AG08396 (cell line): ENCODE data around the gene PRDM10.

ENCODE experiments used
- DNase-seq: peaks from one replicate; pipeline ENCODE4 v3.0.0; 2012; ENCODE audit warnings: low spot score, mixed read lengths

PRDM10 gene

DNA sequence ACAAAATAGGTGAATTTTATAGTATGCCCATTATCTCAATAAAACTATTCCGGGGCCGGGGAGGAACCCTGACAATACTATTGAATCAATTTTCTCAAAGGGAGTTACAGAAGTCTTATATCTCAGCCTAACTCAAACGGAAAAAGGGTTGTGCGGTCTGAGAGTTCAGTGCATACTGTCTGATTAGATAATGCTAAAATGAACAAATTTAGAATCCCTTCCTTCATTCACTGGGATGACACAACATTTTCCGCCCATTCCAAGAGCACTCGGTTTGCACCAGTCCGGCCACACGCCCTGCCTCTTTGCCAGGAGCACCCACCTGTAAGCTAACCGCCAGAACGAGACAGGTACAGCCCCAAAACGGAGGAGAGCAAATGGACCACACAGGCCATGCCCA, 57.3 kb downstream of the PRDM10 start:
- DNase-seq = no peak

DNA sequence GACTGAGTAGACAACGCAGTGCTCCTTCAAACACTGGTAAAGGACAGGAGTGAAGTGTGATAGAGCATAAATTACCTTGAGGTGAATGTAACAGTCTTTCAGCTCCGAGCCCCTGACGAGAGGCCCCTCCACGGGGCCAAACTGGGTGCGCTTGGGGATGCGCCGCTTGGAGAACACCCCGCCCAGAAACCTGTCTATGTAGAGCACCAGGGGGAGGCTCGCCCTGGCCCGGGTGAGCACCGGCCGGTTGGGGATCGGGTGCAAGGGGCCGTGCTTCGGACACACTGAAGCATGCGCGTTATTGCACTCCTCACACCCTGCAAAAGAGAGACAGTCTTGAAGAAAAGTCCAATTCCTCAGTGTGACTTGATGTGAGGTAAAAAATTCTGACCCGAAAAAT, 57.9 kb downstream of the PRDM10 start:
- no peak for DNase-seq

DNA sequence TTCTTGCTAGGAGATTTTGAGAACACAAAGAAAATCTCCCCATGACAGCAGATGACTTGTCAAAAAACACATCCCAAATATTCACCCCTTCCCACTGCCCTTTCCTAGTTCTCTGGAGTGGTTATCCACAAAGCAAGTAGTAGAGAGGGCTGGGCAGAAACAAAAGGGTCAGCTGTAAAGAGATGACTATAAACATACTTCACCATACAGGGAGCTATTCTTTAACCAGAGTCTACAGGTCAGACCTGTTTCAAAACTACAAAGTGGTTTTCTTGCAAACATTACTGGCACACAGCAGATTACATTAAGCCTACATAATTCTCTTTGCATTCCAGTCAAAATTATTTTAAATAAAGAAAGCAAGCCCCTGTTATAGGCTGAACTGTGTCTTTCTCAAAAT, 59.6 kb downstream of the PRDM10 start:
- DNase-seq = no peak

DNA sequence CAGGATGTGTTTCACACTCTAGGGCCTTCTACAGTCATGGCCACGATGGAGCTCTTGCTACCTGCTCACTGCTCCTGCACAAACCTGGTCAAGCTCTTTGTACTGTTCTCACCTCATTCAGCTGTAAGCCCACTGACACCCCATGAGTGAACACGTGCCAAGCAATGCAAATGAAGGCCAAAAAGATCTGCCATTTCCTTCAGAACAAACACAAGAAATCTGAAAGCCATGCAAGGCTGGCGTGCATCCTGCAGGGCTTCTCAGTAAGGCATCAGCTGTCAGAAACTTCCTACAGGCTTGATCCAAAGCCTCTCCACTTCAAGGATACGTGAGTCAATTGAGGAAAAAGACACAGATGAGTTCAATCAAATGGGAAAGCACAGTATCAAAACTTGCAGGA, 63.1 kb downstream of the PRDM10 start:
- no peak for DNase-seq

DNA sequence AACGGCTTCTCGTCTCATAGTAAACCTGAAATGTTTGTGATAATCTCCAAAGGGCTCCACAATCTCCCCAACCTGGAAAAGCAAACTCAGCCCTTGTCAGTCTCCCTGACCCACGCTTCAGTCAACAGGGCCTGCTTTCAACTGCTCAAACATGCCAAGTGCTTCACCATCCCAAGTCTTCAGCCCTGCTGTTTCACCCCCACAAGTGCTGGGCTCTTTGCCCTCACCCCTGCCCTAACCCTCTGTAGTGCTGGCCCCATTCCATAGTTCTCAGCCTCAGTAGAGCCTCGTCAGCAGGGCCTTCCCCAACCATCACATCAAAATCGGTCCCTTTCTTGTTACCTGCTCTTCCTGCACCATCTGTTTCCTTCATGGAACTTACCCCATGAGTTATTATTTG, 63.9 kb downstream of the PRDM10 start:
- DNase-seq = no peak

DNA sequence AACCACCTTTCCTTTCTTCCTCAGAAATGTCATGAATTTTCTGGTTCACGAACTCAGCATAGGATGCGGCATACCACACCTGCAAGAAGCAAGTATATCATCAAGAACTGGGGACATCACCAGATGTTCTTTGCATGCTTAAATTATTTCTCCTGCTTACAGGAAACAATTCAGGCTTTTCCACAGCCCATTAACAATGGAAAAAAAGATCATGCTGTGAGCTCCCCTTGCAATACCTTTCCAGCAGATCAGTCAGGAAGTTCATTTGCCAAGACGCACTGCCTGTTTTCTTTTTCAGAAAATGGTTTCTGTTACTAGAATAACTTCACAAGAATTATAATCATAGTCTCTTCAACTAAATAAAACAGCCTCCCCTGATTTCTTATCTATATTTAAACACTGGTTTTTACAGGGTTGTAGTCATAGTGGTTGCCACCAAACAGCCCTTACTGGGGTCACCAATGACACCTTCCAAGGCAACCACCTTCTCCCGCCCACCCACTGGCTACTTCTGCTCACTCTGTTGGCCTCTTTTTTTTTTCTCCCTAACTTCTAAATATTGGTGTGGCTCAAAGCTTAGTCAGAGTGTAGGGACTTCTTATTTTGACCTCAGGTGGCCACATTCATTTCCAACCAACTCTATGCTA, 64.9 kb downstream of the PRDM10 start:
- no peak for DNase-seq

DNA sequence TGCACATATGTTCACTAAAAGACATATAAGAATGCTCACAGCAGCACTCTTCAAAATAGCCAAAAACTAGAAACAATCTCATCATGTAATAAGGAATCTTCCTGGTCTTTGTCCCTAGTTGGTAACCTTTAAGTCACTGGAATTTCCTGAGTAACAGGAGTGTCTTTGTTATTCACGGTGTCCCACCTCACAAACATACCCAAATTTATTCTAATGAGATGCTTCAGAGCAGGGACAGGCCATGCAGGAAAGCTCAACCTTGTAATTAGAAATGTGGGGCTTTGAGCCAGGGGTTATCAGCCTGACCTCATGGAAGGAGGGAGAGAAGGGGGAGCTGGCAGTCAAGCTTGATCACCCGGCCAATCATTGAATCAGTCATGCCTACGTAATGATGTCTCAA, 66.9 kb downstream of the PRDM10 start:
- DNase-seq = no peak

DNA sequence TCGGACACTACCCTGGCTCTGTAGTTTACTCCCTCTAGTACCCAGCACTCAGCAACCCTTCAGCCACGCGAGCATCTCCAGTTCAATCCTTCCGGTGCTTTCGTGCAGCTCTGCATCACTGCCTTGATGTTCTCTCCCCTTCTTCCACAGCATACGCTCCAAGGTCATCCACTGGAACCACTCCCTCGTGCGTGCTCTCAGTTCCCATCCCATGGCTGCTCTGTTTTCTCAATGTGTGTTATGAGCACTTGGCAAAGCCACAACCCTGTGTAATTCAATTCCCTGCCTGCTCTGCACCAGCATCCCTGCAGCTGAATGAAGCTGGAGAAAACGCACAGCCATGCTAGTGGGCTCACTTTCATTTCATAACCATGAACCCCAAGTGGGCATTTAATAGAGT, 68.7 kb downstream of the PRDM10 start:
- no peak for DNase-seq

DNA sequence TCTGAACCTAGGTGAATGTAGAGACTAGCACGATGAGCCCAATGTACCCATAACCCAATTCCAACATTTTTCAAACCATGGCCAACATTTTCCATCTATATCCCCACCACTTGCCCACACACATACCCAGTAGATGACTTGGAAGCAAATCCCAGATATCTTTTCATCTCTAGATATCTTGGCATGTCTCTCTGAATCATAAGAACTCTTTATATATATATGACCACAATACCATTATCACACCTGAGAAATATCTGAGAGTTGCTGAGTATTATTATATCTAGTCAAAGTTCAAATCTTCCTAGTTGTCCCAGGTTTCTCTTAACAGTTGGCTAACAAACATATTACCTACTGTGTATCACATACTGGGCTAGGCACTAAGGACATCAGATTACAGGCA, 69.4 kb downstream of the PRDM10 start:
- no peak for DNase-seq

DNA sequence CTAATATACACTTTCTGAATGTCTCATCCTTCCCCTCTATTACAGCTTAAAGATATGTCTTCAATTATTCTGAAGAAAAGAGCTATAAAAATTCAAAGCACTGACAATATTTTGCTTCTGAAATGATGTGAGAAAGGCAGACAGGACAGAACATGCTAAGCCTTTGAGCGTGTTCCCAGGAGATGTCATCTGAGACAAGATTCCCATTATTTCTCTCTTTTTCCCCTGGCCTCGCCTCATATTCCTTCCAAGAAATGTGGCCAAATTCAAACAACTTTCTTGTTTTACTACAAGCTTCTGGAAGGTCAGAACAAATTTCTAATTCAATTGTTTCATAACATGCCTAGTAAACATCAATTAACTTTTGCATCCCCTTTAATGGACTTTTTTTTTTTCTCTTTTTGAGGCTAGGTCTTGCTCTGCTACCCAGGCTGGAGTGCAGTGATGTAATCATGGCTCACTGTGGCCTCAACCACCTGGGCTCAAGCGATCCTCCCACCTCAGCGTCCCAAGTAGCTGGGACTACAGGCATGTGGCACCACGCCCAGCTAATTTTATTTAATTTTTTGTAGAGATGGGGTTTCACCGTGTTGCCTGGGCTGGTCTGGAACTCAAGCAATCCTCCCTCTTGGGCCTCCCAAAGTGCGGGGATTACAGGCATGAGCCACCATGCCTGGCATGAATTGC, 70.1 kb downstream of the PRDM10 start:
- DNase-seq = no peak

DNA sequence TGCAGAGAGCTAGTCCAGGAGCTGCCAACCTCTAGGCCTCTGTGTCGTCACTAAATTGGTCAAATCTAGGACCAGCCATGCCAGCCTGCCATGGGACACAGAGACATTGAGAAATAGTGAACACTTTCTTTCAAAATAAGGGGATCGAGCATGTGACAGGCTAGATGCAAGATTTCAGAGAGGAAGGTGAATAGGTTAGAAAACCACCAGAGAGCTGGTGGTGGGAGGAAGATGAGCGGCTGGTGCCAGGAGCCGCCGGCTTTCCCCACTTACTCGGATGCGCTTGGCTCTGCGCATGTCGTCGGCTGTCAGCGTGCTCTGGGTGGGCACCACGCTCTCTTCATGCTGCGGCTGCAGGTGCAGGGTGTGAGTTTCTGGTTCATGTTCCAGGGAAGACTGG, 71.9 kb downstream of the PRDM10 start:
- no peak for DNase-seq

DNA sequence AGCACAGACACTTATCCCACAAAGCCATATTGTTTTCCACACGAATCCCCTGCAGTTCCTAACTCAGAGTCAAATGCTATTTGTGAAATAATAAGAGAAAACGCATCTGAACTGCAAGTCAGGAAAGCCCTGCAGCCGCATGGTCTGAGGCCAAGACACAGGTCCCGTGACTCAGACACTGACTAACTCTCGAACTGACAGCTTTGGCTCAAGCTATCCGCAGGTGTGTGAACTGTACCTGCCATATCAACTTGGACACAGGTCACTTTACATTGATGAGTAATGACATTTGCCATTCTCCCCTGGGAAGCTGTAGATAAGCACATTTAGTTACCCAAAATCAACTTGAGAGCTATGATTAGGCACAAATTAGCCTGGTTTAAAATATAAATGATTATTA, 72.3 kb downstream of the PRDM10 start:
- no peak for DNase-seq

DNA sequence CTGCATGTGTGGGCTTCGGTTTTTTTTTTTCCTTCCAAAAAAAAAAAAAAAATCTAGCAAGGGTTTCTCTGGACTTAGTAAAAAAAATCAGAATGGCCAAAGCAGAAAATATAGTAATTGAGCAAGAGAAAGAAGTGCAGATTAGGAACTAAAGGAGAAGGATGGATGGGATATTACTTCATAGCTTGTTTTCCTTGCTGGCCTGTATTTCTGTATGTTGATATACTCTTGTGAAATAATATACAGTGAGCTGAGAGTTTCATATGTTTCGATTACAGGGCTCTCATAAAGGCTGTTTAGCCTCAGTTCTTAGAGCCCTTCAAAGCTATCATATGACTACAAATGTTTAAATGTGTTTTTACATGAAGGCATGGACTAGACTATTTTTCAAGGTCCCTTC, 72.9 kb downstream of the PRDM10 start:
- DNase-seq = no peak

DNA sequence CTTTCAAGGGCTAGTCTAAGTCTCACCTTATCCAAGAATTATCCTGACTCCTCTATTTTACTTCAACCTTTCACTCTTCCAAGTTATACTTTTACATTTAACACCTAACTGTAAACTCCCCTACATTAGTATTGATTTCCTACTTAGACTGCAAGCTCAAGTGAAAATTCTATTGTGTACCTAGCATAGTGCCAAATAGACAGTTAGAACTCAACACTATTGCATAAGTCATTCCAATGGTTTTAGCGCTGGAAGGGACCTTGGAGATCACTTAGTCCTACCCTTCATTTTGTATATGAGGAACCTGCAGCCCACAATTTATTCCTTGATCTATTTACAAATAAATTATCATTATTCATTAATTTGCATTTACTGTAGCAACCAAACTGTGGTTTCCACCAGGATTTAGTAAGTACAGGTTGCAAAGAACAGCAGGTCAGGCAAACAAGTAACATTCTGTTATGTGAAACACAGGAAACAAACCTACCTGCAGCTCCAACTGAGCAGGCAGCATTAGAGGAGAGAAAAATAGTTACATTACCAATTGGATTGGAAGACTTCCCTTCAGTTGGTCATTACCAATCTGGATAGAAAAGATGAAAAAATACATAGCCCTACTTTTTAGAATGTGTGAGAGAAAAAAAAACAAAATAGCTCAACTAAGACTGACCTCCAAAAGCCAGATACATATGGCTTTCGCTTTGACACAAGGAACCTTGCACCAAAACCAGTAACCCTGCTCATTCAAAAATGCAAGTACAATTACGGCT, 73.5 kb downstream of the PRDM10 start:
- DNase-seq = no peak

DNA sequence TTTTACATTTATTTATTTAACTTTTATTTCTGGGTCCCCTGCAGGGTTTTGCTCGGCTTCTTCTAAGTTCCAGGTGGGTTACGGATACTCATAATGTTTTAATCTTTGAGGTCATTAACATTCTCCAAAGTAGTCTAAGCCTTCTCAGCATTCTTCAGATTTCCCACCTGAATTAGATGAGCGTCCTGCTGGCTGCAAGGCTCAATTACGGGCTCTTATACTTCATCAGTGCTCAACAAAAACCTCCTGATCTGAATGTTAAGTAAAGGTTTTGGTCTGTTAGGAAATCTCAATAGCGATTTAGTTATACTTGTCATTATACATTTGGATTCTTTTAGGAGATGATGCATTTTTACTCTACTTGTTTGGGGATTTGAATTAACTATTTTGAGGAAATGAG, 80.0 kb downstream of the PRDM10 start:
- DNase-seq = no peak

DNA sequence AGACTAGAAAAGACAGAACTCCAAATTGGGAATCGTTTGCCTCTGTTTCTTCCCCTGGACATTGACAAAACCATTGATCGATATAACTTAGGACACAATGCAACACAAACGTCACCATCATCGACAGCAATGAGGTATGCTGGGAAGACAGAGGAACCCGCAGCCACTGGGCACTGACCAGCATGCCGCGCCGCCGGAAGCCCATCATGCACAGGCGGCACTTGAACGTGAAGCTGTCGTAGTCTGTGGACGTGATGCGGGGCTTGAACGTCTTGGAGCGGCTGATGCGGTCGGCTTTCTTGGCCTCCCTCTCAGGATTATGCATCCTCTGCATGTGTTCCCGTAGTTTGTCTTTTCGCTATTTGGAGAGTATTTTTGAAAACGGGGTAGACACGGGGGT, 84.3 kb downstream of the PRDM10 start:
- DNase-seq = no peak

DNA sequence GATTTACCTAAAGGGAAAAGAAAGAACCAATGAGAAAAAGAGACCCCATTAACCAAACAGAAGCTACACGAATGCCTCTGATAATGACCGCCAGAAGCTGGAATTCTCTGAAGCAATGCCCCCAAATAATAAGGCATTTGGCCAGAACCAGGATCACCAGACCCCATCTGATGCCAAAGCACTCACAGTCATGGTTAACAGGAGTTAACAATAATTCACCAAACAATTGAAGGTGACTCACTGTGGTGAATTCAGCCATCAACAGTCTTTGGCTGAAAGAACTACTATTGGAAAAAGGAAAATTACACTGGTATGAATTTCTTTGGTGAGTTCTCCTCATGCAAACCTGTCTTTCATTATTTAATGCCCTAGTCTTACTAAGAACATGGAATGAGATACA, 85.4 kb downstream of the PRDM10 start:
- peak; percentile 31 for DNase-seq

DNA sequence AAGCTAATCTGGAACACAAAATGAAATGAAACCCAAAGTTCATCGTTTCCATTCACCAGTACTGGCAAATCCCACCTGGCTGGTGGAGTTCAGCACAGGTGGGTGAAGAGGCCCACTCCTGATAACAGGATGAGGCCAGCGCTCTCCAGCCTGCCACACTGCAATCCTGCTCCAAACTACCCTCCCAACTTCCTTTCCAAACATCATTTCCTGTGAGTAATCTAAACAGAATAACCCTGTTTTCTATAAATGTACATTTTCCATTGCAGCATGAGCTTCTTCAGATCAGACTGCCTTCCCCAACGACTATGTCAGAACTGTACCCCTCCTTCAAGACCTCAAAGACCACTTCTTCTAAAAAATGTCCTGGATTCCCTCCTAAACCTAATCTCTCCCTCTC, 91.3 kb downstream of the PRDM10 start:
- peak; percentile 36 for DNase-seq

DNA sequence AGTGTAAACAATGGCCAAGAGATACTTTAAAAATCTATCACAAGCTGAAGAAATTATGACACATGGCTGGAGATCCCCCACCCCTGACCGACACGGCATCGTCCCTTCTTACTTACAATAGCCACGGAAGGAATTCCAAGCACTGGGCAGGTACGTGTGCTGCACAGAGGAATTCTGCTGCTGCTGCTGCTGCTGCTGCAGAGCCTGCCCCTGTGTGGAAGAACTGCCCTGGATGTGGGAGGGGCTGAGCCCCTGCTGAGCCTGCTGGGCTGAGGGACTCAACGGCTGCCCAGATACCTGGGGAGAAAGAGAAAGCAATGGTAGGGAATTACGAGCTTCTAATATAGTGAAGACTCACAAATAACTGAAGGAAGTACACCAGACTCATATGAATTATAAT, 92.3 kb downstream of the PRDM10 start:
- no peak for DNase-seq

DNA sequence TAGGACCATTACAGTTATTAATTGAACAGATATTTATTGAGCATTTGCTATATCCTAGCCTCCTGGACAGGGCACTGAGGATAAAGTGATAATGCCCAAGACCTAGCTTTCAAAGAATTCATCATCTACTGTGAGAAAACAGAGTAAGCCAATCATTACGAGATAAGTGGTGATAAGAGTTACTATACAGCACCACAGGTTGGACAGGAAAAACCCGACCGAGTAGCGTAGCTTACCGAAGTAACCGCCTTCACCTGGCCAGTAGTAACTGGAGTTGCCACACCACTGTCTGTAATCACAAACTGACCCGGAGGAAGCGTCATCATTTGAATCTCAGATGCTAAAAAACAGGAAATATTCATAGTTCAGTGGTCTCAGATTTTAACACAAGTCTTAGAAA, 97.2 kb downstream of the PRDM10 start:
- no peak for DNase-seq

DNA sequence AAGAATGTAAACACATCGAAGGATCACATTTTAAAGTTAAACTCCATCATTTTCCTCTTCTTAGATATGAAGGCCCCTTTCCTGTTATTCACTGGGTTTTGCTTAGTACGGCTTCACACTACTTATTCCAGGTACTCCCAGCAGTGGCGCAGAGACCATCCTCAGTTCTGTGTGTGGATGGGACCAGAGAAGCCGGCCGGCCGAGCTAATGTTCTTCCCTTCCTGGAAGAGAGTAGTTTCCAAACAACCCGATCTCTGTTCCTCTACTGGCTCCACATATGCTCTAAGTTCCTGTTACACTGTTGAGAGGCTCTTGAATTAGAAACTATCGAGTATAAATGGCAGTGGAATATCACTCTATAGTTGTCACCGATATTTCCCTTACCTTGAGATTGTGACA, 106.6 kb downstream of the PRDM10 start:
- DNase-seq = no peak

DNA sequence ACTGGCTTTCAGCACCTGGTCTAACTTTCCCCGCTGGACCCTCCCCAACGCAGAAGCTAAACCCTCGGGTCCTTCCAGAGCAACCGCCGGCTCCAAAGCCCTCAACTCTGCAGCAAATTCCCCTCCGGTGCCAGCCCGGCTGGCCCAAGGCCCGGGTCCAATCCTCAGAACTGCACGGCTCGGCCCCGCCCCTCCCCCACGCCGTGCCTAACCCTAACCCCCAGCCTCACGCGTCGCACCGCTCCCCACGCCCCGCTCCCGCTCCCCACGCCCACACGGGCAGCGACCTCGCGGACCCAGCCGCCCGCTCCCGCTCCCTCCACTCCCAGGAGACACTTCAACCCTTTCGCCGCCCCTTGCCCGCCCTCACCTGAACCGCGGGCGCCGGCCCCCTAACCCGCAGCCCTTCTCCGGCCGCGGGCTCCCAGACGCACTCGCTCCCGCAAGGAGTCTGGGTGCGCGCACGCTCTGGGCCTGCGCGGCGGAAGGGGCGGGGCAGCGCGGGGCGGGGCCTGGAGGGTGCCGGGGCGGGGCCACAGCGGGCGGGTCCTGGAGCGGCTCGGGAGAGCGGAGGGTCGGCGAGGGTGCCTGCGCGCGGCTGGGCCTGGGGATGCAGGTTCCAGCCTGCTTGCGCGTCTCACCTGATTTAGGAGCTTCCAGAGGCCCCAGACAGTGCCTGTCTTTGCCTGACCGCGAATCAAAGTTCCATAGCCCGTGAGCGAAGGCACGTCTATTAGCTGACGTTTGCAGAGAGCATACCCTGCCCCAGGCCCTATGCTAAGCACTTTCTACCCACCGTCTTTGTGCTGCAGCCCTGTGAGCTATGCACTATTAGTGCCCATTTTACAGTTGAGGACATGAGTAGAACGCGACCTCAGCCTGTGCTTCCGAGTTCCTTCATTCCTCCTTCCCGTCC, 107.3 kb downstream of the PRDM10 start, which contains the start of gene NFRKB:
NFRKB (minus strand) TSS at position 453 of the 916 bp plus-strand sequence. CDS start 2,729 bp downstream, outside the sequence.
- DNase-seq = peak; percentile 99
